DND-41 (cell line): Measurements from ENCODE around the gene COG7.

Experiments
- EZH2 ChIP-seq: IDR thresholded peaks from 3 replicates; pipeline ENCODE4 v1.6.1; 2012; ENCODE audit warnings: borderline replicate concordance, low read depth, mild to moderate bottlenecking, moderate library complexity, low read length, inconsistent platforms; ENCODE audit not compliant: severe bottlenecking
- TF ChIP-seq, protein P1 (sequence below): IDR thresholded peaks from 2 replicates; pipeline ENCODE4 v1.5.1; 2012; ENCODE audit warnings: borderline replicate concordance, low read length, moderate library complexity, mild to moderate bottlenecking; ENCODE audit not compliant: poor library complexity, severe bottlenecking; ENCODE audit errors: extremely low read depth

DNA sequence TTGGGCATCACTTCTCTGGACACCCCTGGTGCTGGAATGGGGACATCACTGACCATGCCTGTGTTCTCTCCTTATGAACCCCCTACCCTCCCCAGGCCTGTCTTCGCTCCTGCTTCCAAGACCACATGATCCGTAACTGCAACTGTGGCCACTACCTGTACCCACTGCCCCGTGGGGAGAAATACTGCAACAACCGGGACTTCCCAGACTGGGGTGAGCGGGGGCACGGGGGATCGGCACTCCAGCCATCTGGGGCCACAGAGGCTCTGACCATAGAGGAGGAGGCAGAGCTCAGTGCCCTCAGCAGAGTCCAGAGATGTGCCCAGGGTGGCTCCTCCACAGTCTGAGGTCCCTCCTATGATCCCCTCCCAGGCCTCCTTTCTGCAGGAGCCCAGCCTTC lies 77.3 kb downstream of the COG7 start:
- TF ChIP-seq, protein P1, sequence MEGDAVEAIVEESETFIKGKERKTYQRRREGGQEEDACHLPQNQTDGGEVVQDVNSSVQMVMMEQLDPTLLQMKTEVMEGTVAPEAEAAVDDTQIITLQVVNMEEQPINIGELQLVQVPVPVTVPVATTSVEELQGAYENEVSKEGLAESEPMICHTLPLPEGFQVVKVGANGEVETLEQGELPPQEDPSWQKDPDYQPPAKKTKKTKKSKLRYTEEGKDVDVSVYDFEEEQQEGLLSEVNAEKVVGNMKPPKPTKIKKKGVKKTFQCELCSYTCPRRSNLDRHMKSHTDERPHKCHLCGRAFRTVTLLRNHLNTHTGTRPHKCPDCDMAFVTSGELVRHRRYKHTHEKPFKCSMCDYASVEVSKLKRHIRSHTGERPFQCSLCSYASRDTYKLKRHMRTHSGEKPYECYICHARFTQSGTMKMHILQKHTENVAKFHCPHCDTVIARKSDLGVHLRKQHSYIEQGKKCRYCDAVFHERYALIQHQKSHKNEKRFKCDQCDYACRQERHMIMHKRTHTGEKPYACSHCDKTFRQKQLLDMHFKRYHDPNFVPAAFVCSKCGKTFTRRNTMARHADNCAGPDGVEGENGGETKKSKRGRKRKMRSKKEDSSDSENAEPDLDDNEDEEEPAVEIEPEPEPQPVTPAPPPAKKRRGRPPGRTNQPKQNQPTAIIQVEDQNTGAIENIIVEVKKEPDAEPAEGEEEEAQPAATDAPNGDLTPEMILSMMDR = no peak
- TF ChIP-seq EZH2 = no peak
